ENCODE results near the gene SLC39A9.

The SLC39A9 gene

DNA sequence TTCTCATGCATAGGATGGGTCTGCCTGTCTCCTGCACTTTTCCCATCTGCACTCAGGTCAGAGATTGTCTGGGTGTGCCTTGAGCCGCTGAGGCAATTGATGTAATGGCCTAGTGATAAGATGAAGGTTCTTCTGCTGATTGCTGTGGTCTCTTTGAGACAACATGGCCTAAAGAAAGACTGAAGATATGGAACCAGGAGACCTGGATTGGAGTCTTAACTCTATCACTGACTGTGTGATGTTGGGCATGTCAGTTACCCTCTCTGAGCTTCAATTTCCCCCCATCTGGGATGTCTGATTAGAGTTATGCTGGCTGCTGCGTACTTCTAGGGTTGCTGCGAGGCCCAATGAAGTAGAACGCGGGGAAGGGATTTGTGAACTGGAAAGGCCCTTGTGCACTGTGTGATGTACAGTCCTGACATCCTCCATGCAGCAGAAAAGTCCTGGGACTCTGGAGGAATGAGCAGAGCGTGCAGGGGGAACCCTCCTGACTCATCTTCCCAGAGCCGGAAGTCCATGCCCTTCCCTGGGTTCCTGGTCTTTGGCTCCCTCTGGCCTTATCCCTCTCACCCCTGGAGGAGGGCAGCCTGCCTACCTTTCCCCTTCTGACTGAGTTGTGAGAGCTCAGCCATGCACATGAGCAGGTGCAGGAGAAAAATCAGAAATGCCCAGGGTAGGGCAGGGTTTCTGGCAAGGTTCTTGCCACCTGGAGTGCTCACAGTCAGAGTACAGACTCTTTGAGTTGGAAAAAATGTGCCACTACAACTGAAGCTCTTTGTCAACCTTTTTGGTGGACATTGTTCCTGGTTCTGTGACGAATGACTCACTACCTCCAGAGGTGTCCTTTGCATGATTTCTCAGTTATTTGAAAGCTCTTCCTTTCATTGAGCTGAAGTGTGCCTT lies 107.1 kb downstream of the SLC39A9 start:
- DNase-seq, result no peak

DNA sequence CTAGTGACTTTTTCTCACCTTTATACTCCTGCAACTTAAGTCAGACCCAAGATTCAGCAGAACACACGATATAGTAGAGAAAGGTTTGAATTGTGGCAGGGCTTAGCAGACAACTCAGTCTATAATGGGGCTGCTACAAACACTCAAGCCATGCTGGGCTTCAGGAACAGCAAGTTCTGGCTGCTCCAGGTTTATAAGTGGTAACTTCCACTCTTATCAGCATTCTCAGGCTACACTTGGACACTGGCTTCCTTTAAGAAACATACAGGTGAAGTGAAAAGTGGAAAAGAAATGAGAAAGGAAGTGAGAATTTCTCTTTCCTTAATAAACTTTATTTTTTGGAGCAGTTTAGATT lies 107.7 kb downstream of the SLC39A9 start:
- no peak for DNase-seq

Measured in NCI-H1092 treated with DMSO at 0.1 percent for 48 hours (cell line).